Osteoblast (primary cell): ENCODE results near the gene VPS51. TPM values are rescaled to one million over a fixed set of nuclear protein-coding genes. Genes with fewer than 3 reads are reported as not detected.

ENCODE experiments used
- DNase-seq: peaks from one replicate; pipeline ENCODE4 v3.0.0; 2011; ENCODE audit warnings: low spot score, mixed read lengths; ENCODE audit not compliant: insufficient read length; ENCODE audit errors: missing footprints
- H2AFZ ChIP-seq: 2 replicates; pipeline ENCODE4 v1.6.0; 2011; ENCODE audit warnings: mild to moderate bottlenecking, low read length
- H3K27ac ChIP-seq: 2 replicates; pipeline ENCODE4 v1.5.1; 2011; ENCODE audit warnings: mild to moderate bottlenecking, low read depth, low read length, moderate library complexity
- H3K27me3 ChIP-seq: 2 replicates; pipeline ENCODE4 v1.6.0; 2012; ENCODE audit warnings: mild to moderate bottlenecking, control low read depth, inconsistent platforms, low read length, moderate library complexity; ENCODE audit not compliant: insufficient read depth
- H3K36me3 ChIP-seq: 2 replicates; pipeline ENCODE4 v1.5.1; 2011; ENCODE audit warnings: mild to moderate bottlenecking, low read length, control low read depth, moderate library complexity; ENCODE audit not compliant: insufficient read depth
- H3K4me1 ChIP-seq: 2 replicates; pipeline ENCODE4 v1.5.1; 2011; ENCODE audit warnings: mild to moderate bottlenecking, low read length, control low read depth, moderate library complexity; ENCODE audit not compliant: insufficient read depth
- H3K4me2 ChIP-seq: 2 replicates; pipeline ENCODE4 v1.6.0; 2011; ENCODE audit warnings: mild to moderate bottlenecking, low read length; ENCODE audit not compliant: insufficient read depth
- H3K4me3 ChIP-seq: fragments of 200-600 bp; sonication (generic); 3 replicates; pipeline ENCODE4 v1.5.1; 2012; ENCODE audit warnings: mild to moderate bottlenecking, low read length, inconsistent platforms; ENCODE audit not compliant: insufficient read depth
- H3K79me2 ChIP-seq: 2 replicates; pipeline ENCODE4 v1.6.0; 2012; ENCODE audit warnings: mild to moderate bottlenecking, low read length, control low read depth, inconsistent platforms; ENCODE audit not compliant: insufficient read depth
- H3K9me3 ChIP-seq: 2 replicates; pipeline ENCODE4 v1.5.1; 2011; ENCODE audit warnings: low read depth, low read length, control low read depth
- H4K20me1 ChIP-seq: 2 replicates; pipeline ENCODE4 v1.6.0; 2012; ENCODE audit warnings: mild to moderate bottlenecking, low read length, control low read depth; ENCODE audit not compliant: insufficient read depth
- total RNA-seq: library from RNA; depleted of rRNA; stranded (reverse); fragments of >200 nt; gene quantifications from 2 replicates; pipeline ENCODE4 v1.2.3, GENCODE V29; 2012
- TF ChIP-seq, protein P1 (sequence below): IDR thresholded peaks from 2 replicates; pipeline ENCODE4 v1.5.1; 2011; ENCODE audit warnings: mild to moderate bottlenecking, low read depth, low read length, moderate library complexity; ENCODE audit errors: extremely low read depth

The VPS51 gene
- total RNA-seq, 1 donor, result 153 TPM

DNA sequence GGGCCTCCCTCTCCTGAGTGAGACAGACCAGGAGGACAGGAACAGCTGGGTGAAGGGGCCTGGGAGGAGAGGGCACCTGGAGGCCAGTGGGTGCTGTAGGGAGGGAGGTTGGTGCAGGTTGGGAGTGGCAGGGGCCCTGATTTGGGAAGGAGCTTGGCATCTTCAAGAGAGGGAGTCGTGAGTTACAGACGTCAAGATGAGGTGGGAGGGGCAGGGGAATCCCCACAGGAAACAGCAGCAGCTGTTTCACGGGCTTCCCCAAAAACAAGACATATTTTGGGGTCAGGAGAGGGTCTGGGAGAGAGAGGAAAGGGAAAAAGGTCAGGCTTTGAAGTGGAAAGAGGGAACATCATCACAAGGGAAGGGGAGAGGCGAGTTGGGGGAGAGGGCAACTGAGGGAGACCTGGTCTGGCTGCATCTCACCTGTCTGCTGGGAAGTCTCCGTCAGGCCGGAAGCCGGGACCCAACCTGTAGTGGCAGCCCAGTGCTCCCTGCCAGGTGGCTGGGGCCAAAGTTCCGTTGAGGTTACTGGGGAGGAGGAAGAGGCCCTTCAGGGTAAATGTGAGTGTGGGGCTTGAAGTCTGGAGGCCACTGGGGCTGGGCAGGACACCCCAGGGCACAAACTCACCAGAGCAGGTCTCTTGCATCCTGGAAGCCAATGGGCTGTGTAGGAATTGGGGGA lies 42.0 kb upstream of the VPS51 start:
- no peak overlapping the region for H3K4me2 ChIP-seq
- no peaks in the 10 kb centered on the region for H3K36me3 ChIP-seq
- no peaks in the 10 kb centered on the region for H3K4me1 ChIP-seq
- H3K9me3 ChIP-seq, result no peaks in the 10 kb centered on the region
- H3K79me2 ChIP-seq, result no peaks in the 10 kb centered on the region
- H3K27me3 ChIP-seq, result peaks cover 6% of the 10 kb centered on the region
- DNase-seq, result peak; percentile 14
- H3K27ac ChIP-seq, result no peak overlapping the region
- TF ChIP-seq, protein P1, sequence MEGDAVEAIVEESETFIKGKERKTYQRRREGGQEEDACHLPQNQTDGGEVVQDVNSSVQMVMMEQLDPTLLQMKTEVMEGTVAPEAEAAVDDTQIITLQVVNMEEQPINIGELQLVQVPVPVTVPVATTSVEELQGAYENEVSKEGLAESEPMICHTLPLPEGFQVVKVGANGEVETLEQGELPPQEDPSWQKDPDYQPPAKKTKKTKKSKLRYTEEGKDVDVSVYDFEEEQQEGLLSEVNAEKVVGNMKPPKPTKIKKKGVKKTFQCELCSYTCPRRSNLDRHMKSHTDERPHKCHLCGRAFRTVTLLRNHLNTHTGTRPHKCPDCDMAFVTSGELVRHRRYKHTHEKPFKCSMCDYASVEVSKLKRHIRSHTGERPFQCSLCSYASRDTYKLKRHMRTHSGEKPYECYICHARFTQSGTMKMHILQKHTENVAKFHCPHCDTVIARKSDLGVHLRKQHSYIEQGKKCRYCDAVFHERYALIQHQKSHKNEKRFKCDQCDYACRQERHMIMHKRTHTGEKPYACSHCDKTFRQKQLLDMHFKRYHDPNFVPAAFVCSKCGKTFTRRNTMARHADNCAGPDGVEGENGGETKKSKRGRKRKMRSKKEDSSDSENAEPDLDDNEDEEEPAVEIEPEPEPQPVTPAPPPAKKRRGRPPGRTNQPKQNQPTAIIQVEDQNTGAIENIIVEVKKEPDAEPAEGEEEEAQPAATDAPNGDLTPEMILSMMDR, result no peak
- no peak overlapping the region for H2AFZ ChIP-seq
- H4K20me1 ChIP-seq, result no peaks in the 10 kb centered on the region
- no peak overlapping the region for H3K4me3 ChIP-seq

DNA sequence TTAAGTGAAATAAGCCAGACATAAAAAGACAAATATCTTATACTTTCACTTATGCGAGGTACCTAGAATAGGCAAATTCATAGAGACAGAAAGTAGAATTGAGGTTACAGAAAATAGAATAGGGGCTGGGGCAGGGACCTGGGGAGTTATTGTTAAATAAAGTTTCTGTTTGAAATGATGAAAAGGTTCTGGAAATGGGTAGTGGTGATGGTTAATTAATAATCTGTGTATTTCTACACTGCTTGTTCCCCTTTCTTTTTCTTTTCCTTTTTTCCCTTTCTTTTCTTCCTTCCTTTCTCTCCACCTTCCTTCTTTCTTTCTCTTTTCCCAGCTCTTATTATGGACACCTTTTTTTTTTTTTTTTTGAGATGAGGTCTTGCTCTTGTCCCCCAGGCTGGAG lies 40.5 kb upstream of the VPS51 start:
- H3K27me3 ChIP-seq, result peaks cover 9% of the 10 kb centered on the region
- no peaks in the 10 kb centered on the region for H4K20me1 ChIP-seq
- H2AFZ ChIP-seq, result no peak overlapping the region
- no peak overlapping the region for H3K4me2 ChIP-seq
- no peak overlapping the region for H3K27ac ChIP-seq
- H3K79me2 ChIP-seq, result no peaks in the 10 kb centered on the region
- TF ChIP-seq, protein P1, result no peak
- H3K9me3 ChIP-seq, result no peaks in the 10 kb centered on the region
- DNase-seq, result peak; percentile 25
- H3K4me1 ChIP-seq, result no peaks in the 10 kb centered on the region
- H3K4me3 ChIP-seq, result no peak overlapping the region
- no peaks in the 10 kb centered on the region for H3K36me3 ChIP-seq

DNA sequence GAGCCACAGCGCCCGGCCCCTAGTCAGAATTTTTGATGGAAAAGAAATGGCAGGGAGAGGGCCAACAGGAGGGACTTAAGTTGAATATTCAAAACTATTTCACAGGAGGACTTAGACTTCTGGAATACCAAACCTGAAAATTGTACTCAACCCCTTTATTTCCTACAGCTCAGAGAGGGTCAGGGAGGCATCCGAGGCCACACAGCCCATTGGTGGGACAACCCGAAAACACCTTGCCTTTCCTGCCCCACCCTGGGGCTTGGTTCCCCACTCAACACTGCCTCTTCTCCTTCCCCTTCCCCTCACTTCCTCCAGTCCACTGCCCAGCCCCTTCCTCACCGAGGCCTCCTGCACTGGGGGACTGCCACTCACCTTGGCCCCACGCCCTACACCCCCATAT lies 39.0 kb upstream of the VPS51 start:
- TF ChIP-seq, protein P1, result no peak
- no peaks in the 10 kb centered on the region for H3K4me1 ChIP-seq
- H4K20me1 ChIP-seq, result no peaks in the 10 kb centered on the region
- peaks cover 9% of the 10 kb centered on the region for H3K27me3 ChIP-seq
- H3K4me2 ChIP-seq, result no peak overlapping the region
- no peak overlapping the region for H3K27ac ChIP-seq
- no peaks in the 10 kb centered on the region for H3K9me3 ChIP-seq
- no peak overlapping the region for H2AFZ ChIP-seq
- DNase-seq, result peak; percentile 13
- no peak overlapping the region for H3K4me3 ChIP-seq
- H3K79me2 ChIP-seq, result no peaks in the 10 kb centered on the region
- no peaks in the 10 kb centered on the region for H3K36me3 ChIP-seq

DNA sequence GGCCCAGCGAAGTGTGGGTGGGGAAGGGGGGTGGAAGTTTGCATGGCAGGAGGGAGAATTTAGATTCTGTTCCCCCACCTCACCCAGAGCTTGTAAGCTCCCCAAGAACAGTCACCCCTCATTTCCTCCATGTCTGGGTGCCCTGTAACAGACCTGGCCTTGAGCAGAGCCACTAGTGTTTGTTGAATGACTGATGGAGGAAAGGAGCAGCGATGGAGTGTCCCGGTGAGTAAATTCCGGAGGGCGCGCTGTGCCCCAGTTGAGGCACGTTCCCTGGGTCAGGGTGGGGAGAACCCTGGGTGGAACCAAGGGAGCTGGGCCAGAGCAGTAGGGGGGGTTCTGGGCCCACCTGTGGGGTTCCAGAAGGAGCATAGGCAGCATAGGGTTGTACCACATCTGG lies 38.5 kb upstream of the VPS51 start:
- no peaks in the 10 kb centered on the region for H3K36me3 ChIP-seq
- H4K20me1 ChIP-seq, result no peaks in the 10 kb centered on the region
- peaks cover 9% of the 10 kb centered on the region for H3K27me3 ChIP-seq
- H3K4me3 ChIP-seq, result no peak overlapping the region
- no peaks in the 10 kb centered on the region for H3K9me3 ChIP-seq
- H2AFZ ChIP-seq, result no peak overlapping the region
- no peak overlapping the region for H3K4me2 ChIP-seq
- peak; percentile 17 for DNase-seq
- no peaks in the 10 kb centered on the region for H3K4me1 ChIP-seq
- no peak overlapping the region for H3K27ac ChIP-seq
- TF ChIP-seq, protein P1, result no peak
- no peaks in the 10 kb centered on the region for H3K79me2 ChIP-seq
